K562 (cell line): ENCODE data around the gene PHF3. TPM values are rescaled to one million over a fixed set of nuclear protein-coding genes. Genes with fewer than 3 reads are reported as not detected.

ENCODE experiments used
- ATAC-seq: fragments of 200-7000 bp; cut with Tn5 transposase; 3 replicates; pipeline ENCODE4 v1.9.1; 2020; ENCODE audit warnings: moderate library complexity
- BruUV-seq: library from RNA; stranded (reverse); fragments of 400-500 nt; replicated peaks from 2 replicates; lab custom pipeline; 2021; lab: Mats Ljungman, UMichigan
- CTCF ChIA-PET: fragments of 300-600 bp; formaldehyde crosslinking; extraction: SDS; loops from one replicate; lab custom pipeline; 2021; ENCODE audit warnings: low intra/inter-chr PET ratio; lab: Yijun Ruan, JAX
- POLR2A ChIA-PET: fragments of 300-600, 350-650 bp; sonication (Branson Sonifier 250); formaldehyde crosslinking; extraction: SDS; loops from one replicate; lab custom pipeline; 2021; ENCODE audit warnings: antibody characterized with exemption, inconsistent platforms; lab: Yijun Ruan, JAX
- DNase-seq, 4 experiments: peaks; one replicate each; pipeline versions ENCODE4 v3.0.0 to v3.0.0-alpha.2; 2011 to 2018; ENCODE audit warnings: low spot score in 3 of 4, mixed read lengths in 3 of 4; ENCODE audit errors: extremely low read depth in 1 of 4
- FAIRE-seq: peaks from 2 replicates; lab custom pipeline; 2011; peaks lifted over from hg19 to GRCh38; lab: Jason Lieb, UNC
- H2AFZ ChIP-seq: 2 replicates; pipeline ENCODE4 v1.6.0; 2011; ENCODE audit warnings: low read depth, low read length, control low read depth, inconsistent platforms
- H3K27ac ChIP-seq: fragments of 200-600 bp; 3 replicates; pipeline ENCODE4 v1.8.0; 2011; ENCODE audit warnings: low read depth, mild to moderate bottlenecking, control low read depth, inconsistent platforms, low read length, moderate library complexity, mixed read lengths; ENCODE audit errors: extremely low read depth
- H3K27me3 ChIP-seq, 2 experiments: fragments of 300-600 bp in 1 of 2; 2 replicates in 1 of 2; 3 replicates in 1 of 2; pipeline versions ENCODE4 v1.6.0 to v1.8.0; 2011; ENCODE audit warnings: inconsistent platforms in 2 of 2, low read length in 2 of 2, mild to moderate bottlenecking in 1 of 2, mixed read lengths in 1 of 2, moderate library complexity in 1 of 2; ENCODE audit not compliant: control insufficient read depth in 2 of 2, insufficient read depth in 2 of 2
- H3K36me3 ChIP-seq: fragments of 300-600 bp; 3 replicates; pipeline ENCODE4 v1.8.0; 2011; ENCODE audit warnings: mild to moderate bottlenecking, low read length, inconsistent platforms; ENCODE audit not compliant: control insufficient read depth, insufficient read depth
- H3K4me1 ChIP-seq, 2 experiments: fragments of 200-600 bp in 1 of 2; replicated peaks in 1 of 2; 2 replicates in 1 of 2; 3 replicates in 1 of 2; pipeline versions ENCODE4 v1.5.1 to v1.8.0; 2011; ENCODE audit warnings: inconsistent platforms in 2 of 2, low read length in 2 of 2, mild to moderate bottlenecking in 1 of 2, mixed read lengths in 1 of 2, moderate library complexity in 1 of 2; ENCODE audit not compliant: control insufficient read depth in 2 of 2, insufficient read depth in 2 of 2
- H3K4me2 ChIP-seq: 2 replicates; pipeline ENCODE4 v1.6.1; 2011; ENCODE audit warnings: low read length, control low read depth, inconsistent platforms, mixed read lengths; ENCODE audit not compliant: insufficient read depth
- H3K4me3 ChIP-seq: fragments of 200-600 bp; sonication (generic), shearing (Covaris generic); 2 replicates; pipeline ENCODE4 v1.5.1; 2016; ENCODE audit warnings: control low read depth, inconsistent platforms
- H3K79me2 ChIP-seq: fragments of 200-600 bp; 3 replicates; pipeline ENCODE4 v1.8.0; 2011; ENCODE audit warnings: low read length, inconsistent platforms; ENCODE audit not compliant: control insufficient read depth, insufficient read depth
- H3K9ac ChIP-seq, 2 experiments: 2 replicates each; pipeline versions ENCODE4 v1.6.0 to v1.6.1; 2011; ENCODE audit warnings: low read depth in 2 of 2, low read length in 2 of 2, control low read depth in 1 of 2, inconsistent platforms in 1 of 2, mild to moderate bottlenecking in 1 of 2, mixed read lengths in 1 of 2; ENCODE audit not compliant: insufficient read depth in 1 of 2
- H3K9me1 ChIP-seq: one replicate; pipeline ENCODE4 v1.6.0; 2011; ENCODE audit warnings: inconsistent platforms, mild to moderate bottlenecking, low read length, moderate library complexity; ENCODE audit not compliant: control insufficient read depth, insufficient read depth
- H3K9me3 ChIP-seq: replicated peaks from 2 replicates; pipeline ENCODE4 v1.5.1; 2011; ENCODE audit warnings: low read depth, low read length, inconsistent platforms; ENCODE audit not compliant: control insufficient read depth, insufficient read depth
- H4K20me1 ChIP-seq: replicated peaks from 2 replicates; pipeline ENCODE4 v1.6.1; 2011; ENCODE audit warnings: low read length, inconsistent platforms, mixed read lengths; ENCODE audit not compliant: control insufficient read depth, insufficient read depth
- CEBPB ChIP-seq: fragments of 450-650 bp; IDR thresholded peaks from 2 replicates; pipeline ENCODE4 v1.6.1; 2016; ENCODE audit warnings: missing genetic modification characterization, missing compliant biosample characterization
- CEBPG ChIP-seq, 3 experiments: fragments of 200-800 bp in 1 of 3; sonication (Bioruptor generic) in 1 of 3; sonication (generic) in 1 of 3; formaldehyde crosslinking in 1 of 3; IDR thresholded peaks in 2 of 3; conservative IDR thresholded peaks in 1 of 3; 2 replicates each; pipeline versions ENCODE4 v1.6.1 to v1.8.0; 2016 to 2022; ENCODE audit warnings: missing compliant biosample characterization in 2 of 3, missing genetic modification characterization in 2 of 3, mild to moderate bottlenecking in 1 of 3, missing genetic modification reagents in 1 of 3
- ELF4 ChIP-seq: fragments of 450-650 bp; formaldehyde crosslinking; IDR thresholded peaks from 2 replicates; pipeline ENCODE4 v1.4.0; 2022; ENCODE audit warnings: missing genetic modification characterization
- SMARCC2 ChIP-seq: fragments of 450-650 bp; IDR thresholded peaks from 2 replicates; pipeline ENCODE4 v1.6.1; 2017; ENCODE audit warnings: antibody characterized with exemption, moderate library complexity, mild to moderate bottlenecking, low read depth
- ZNF699 ChIP-seq: fragments of 250-450 bp; sonication (Bioruptor Pico); IDR thresholded peaks from 2 replicates; pipeline ENCODE4 v1.8.0; 2021; ENCODE audit warnings: mild to moderate bottlenecking, moderate library complexity; ENCODE audit not compliant: insufficient replicate concordance
- WGBS: fragments of 100-300 bp; shearing (Covaris generic); methylation state at CpG from one replicate; pipeline ENCODE4 v1.1.6; 2016; ENCODE audit warnings: low coverage, mixed read lengths; ENCODE audit not compliant: insufficient coverage; ENCODE audit errors: missing lambda C conversion rate; 5-methylcytosine and 5-hydroxymethylcytosine counted together
- in situ Hi-C: fragments of 300-500 bp; cut with MboI; formaldehyde crosslinking; loops from 4 replicates; pipeline ENCODE4 v1.15.0; 2018; ENCODE audit warnings: inconsistent platforms, mixed read lengths
- intact Hi-C: fragments of 100-400 bp; cut with micrococcal nuclease; formaldehyde crosslinking; loops from 2 replicates; pipeline ENCODE4 v1.14.2; 2022
- polyA plus RNA-seq, 8 experiments: library from polyadenylated mRNA; depleted of rRNA in 4 of 8; stranded (reverse) in 5 of 8; unstranded in 3 of 8; fragments of >200 nt; fragmentation: Nextera tagmentation in 2 of 8; fragmentation: Illumina TruSeq in 1 of 8; extraction: Ambion mirVana in 2 of 8; extraction: Trizol in 1 of 8; gene quantifications; 2 replicates each; pipeline versions ENCODE4 v1.2.1 to v1.2.3, GENCODE V29; 2011 to 2014; ENCODE audit warnings: inconsistent platforms in 1 of 8, missing spikeins in 1 of 8
- total RNA-seq, 7 experiments: library from RNA; depleted of rRNA in 6 of 7; stranded (reverse); fragments of >200 nt in 6 of 7; fragmentation: Illumina TruSeq in 2 of 7; extraction: Trizol in 2 of 7; gene quantifications; 2 replicates each; pipeline versions ENCODE4 v1.2.1 to v1.2.3, GENCODE V29; 2011 to 2021; ENCODE audit warnings: low replicate concordance in 1 of 7

PHF3 gene
- total and polyA plus RNA-seq, 9 of the 15 experiments (the other 6 are each of a cell fraction or from before 2014, with no cell fraction given): 8.1 to 51.2 (median 30.9) TPM

DNA sequence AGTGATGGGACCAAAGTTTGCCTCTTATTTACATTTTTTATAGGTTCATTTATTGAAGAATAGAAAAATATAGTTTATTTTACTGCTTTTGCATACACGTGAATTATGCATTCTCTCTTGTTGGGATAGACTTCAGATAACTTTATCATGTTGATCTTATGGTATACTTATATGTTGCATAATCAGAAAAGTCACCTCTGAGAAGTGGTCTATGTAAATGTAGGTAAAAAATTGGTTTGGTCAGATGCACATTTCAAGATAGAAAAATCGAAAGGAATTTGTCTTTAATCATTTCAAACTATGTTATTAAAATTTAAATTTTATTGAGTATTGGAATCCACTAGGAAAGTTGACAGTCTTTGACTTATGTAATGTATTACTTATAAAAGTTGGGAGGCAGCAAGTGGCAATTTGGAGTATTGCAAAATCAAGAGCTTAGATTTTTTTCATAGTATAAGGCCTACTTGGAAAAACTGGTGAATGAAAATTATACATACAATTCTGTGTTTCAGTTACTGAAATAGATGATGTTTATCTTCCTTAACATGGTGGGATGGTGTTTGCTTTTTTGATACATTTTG, 2.4 kb downstream of the PHF3 start:
- TF ChIP-seq ZNF699 (CRISPR knock-in tag): no peak
- peak; percentile 80 for TF ChIP-seq CEBPB (tag)
- TF ChIP-seq CEBPG (CRISPR knock-in tag; IDR thresholded peaks at IDR 0.05): no peak
- peak; percentile 45 to 72 for TF ChIP-seq CEBPG (tag; conservative IDR thresholded peaks at IDR 0.05 in 1 of 2, IDR thresholded peaks at IDR 0.05 in 1 of 2)
- no peak for TF ChIP-seq SMARCC2
- no peak for TF ChIP-seq ELF4 (CRISPR knock-in tag)
- TF ChIP-seq, all 486 proteins: peak for 2
- in situ Hi-C loops: no loop called here
- FAIRE-seq: no peak
- H4K20me1 ChIP-seq: peaks cover 10% of the 10 kb centered on the region
- peaks cover 16% of the 10 kb centered on the region; the same call in 2 of the 3 replicates for H3K36me3 ChIP-seq
- H3K4me2 ChIP-seq: peak overlapping the region; percentile 95
- no peaks in the 10 kb centered on the region for H3K27me3 ChIP-seq
- no peak overlapping the region for H3K27ac ChIP-seq
- H3K9ac ChIP-seq: peak overlapping the region in 1 of 2 experiments; percentile 89; a peak in 3 of 4 replicates
- peaks cover 13 to 15% of the 10 kb centered on the region in 2 experiments; a peak in 3 of 5 replicates for H3K4me1 ChIP-seq
- CTCF ChIA-PET: no interaction called here
- peaks cover 74% of the 10 kb centered on the region for H3K79me2 ChIP-seq
- no TSS peak for BruUV-seq
- DNase-seq: no peak
- H3K9me3 ChIP-seq: no peaks in the 10 kb centered on the region
- POLR2A ChIA-PET: interaction anchor here (1.2 to 1.3 kb wide), 3 partner anchors 17 to 25 kb away, joined by 3 to 6 read pairs (median 5); no protein-coding TSS in a partner anchor
- no peaks in the 10 kb centered on the region for H3K9me1 ChIP-seq
- WGBS: 0% methylated on average over 2 of the region's 2 CpGs
- ATAC-seq: no peak
- no peak overlapping the region for H2AFZ ChIP-seq
- intact Hi-C loops: loop anchor here (2.0 to 5.0 kb wide), 3 partner anchors 41 to 65 kb away; partner anchors contain the start of genes LOC128125822 and PTP4A1
- H3K4me3 ChIP-seq: peak overlapping the region; percentile 93; the same call in 1 of the 2 replicates
